Bronchial epithelial cell (primary cell): ENCODE results near the gene ESRRB. TPM values are rescaled to one million over a fixed set of nuclear protein-coding genes. Genes with fewer than 3 reads are reported as not detected.

Experiments used
- DNase-seq: peaks from one replicate; pipeline ENCODE4 v3.0.0-alpha.2; 2010; ENCODE audit warnings: low read depth
- FAIRE-seq: peaks from 2 replicates; lab custom pipeline; 2011; peaks lifted over from hg19 to GRCh38; lab: Jason Lieb, UNC
- H3K27me3 ChIP-seq: 2 replicates; pipeline ENCODE4 v1.5.1; 2011; ENCODE audit warnings: low read length; ENCODE audit not compliant: control insufficient read depth, insufficient read depth
- H3K36me3 ChIP-seq: 2 replicates; pipeline ENCODE4 v1.5.1; 2011; ENCODE audit warnings: low read length; ENCODE audit not compliant: control insufficient read depth, insufficient read depth
- H3K4me3 ChIP-seq: 2 replicates; pipeline ENCODE4 v1.5.1; 2011; ENCODE audit warnings: mild to moderate bottlenecking, low read depth, low read length, control low read depth
- CTCF ChIP-seq: IDR thresholded peaks from 2 replicates; pipeline ENCODE4 v1.5.1; 2011; ENCODE audit warnings: mild to moderate bottlenecking, moderate library complexity, low read length, control low read depth, inconsistent platforms; ENCODE audit not compliant: insufficient read depth, severe bottlenecking
- total RNA-seq: library from RNA; depleted of rRNA; stranded (reverse); fragments of >200 nt; gene quantifications from 2 replicates; pipeline ENCODE4 v1.2.1, GENCODE V29; 2014

ESRRB gene
- total RNA-seq, 1 donor from 2014 or later = not detected

DNA sequence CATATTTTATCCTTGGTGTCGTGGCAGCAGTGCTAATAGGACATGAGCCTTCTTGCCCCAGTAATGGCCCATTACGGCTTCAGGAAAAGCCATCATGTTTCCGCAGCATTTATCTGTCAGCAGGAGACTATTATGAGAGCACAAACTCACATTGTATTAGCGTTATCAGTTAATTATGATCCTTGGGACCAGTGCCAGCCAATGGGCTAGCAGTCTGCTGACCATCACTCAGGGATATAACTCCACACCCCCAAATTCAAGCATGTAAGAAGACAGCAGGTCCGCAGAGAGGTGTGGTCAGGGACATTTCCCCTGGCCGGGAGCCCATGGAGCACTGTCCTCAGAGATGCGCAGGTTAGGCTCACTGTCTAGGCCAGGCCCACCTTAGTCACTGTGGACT, 4.9 kb upstream of the ESRRB start:
- DNase-seq = no peak
- H3K4me3 ChIP-seq = no peak overlapping the region
- H3K36me3 ChIP-seq = no peaks in the 10 kb centered on the region
- no peak for TF ChIP-seq CTCF
- FAIRE-seq = no peak
- no peaks in the 10 kb centered on the region for H3K27me3 ChIP-seq

GRCh38 chr14:76373456-76373855, 2.5 kb upstream of the ESRRB start:
- Histone ChIP-seq H3K27me3 (peaks cover 18% of the 10 kb centered on the region), H3K4me3 (no peak overlapping the region), H3K36me3 (no peaks in the 10 kb centered on the region)
- DNase-seq (peak; percentile 22), FAIRE-seq (no peak)
- TF ChIP-seq CTCF = no peak

DNA sequence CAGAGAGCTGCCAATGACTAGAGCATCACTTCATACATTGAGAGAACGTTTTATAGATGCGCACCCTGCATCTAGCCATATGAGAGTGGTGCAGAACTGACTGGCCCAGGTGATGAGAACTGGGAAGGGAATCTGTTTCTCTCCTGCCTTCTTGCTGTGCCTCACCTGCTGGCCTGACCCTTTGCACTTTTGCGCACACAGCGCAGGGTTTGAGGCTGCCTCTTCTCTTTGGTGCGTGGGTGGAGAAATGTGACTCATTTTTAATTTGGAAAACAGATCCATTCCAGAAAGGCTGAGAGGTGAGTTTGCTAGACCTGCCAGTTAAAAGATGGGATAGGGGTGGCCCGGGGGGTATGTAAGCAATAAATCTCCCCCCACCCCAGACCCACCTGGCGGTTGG, 453 bp upstream of the ESRRB start:
- peaks cover 23% of the 10 kb centered on the region for H3K27me3 ChIP-seq
- no peak for FAIRE-seq
- no peaks in the 10 kb centered on the region for H3K36me3 ChIP-seq
- no peak overlapping the region for H3K4me3 ChIP-seq
- DNase-seq = peak; percentile 31
- no peak for TF ChIP-seq CTCF

DNA sequence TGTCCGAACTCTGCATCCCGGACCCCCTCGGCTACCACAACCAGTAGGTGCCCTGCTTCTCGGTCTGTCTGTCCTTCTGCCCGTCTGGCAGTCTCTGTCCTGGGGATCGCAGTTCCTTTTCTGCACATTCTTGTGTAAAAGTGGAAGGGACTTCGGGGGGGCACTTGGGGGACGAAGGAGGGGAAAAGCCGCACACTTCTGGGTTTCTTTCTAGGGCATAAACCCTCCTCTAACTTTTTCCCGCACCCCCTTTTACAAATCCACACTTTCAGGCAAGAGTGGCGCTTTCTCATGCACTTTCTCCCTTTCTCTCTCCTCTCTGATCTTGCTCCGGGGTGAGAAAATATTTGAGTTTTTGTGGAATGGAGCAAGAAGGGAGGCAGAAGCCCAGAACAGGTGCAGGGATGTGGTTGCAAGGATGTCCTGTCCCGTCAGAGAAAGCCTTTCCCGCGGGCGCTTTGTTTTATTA, 506 bp downstream of the ESRRB start:
- H3K4me3 ChIP-seq = no peak overlapping the region
- TF ChIP-seq CTCF = no peak
- FAIRE-seq (no peak), DNase-seq (no peak)
- no peaks in the 10 kb centered on the region for H3K36me3 ChIP-seq
- H3K27me3 ChIP-seq = peaks cover 23% of the 10 kb centered on the region

DNA sequence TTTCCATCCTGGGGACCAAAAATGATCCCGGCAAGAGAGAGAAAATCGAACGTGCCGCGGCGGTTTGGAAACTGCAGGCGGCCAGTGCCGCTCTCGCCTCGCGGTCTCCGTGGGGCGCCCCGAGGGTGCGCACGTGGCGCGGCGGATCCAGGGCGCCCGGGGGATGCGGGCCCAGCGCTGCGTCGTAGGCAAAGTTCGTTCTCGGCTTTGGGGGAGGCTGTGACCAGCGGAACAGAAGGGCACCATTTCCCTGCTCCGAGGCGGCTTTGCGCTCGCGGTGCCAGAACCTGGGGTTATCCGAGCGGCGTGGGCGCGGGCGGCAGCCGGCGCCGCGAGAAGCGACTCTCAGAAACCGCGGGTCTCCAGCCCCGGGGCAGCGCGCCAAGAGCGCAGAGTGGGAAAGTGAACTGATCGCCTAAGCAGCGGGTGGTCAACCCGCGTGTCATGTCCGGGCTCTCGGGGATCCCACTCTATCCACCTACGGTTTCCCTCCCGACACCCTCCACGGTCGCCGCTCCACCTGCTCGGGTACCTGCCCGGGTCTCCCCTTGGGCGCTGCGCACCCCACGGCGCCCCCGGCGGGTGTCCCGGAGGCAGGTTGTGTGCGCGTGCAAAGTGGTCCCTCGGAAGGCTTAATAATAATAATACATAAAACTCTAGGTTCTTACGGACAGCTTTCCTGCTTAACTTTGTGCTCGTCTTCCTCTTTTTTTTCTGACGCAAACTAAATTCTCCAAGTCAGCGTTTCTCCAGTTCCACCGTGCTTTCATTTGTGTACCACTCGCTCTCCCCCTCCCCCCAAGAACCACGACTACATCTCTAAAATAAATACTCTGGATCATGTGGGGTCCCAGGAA, 1.2 kb downstream of the ESRRB start:
- no peak overlapping the region for H3K4me3 ChIP-seq
- TF ChIP-seq CTCF = no peak
- peaks cover 25% of the 10 kb centered on the region for H3K27me3 ChIP-seq
- DNase-seq (no peak), FAIRE-seq (no peak)
- no peaks in the 10 kb centered on the region for H3K36me3 ChIP-seq
